ENCODE results near the gene DSE.

The DSE gene

DNA sequence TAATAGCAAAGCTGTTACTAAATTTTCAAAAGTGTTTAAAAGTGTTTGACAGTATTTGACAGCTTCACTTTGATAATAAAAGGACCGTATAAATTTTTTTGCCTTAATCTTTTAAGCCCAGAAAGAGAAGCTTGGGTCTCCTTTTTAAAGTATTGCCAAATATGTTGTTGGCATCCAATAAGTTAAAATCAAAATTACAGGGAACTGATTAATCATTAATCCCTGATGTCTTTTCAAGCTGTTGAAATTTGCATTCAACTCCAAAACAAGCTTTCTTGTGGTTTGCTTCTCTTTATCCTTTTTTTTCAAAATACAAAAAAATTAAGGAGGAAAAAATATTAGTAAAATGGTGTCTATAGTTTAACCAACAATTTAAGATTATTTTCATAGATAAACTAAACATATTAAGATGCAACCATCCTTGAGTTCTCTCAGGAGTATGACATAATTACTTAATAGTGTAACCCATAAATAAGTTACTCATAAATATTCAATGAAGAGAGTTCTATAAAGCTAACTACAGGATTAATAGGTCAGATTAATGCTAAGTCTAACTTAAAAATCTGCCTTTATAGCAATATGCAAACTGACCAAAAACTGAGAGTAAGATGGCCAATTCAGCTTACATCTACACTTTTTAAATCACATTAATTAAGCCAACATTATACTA lies 63.4 kb downstream of the DSE start:
- TF ChIP-seq LEF1 (IDR thresholded peaks at IDR 0.05; ENCODE audit: borderline replicate concordance), result no peak
- no peak for TF ChIP-seq ZNF384 (IDR thresholded peaks at IDR 0.05)
- TF ChIP-seq ELF4 (IDR thresholded peaks at IDR 0.05), result no peak
- ChIA-PET CTCF (no interaction called here), POLR2A (interaction anchor here (0.5 kb wide), 1 partner anchor 154 kb away, joined by 3 read pairs; the partner anchor contains the start of gene TSPYL1)

DNA sequence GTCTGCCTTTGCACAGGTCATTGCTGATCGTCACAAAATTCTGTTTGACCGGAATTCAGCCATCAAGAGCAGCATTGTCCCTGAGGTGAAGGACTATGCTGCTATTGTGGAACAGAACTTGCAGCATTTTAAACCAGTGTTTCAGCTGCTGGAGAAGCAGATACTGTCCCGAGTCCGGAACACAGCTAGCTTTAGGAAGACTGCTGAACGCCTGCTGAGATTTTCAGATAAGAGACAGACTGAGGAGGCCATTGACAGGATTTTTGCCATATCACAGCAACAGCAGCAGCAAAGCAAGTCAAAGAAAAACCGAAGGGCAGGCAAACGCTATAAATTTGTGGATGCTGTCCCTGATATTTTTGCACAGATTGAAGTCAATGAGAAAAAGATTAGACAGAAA lies 65.8 kb downstream of the DSE start:
- CTCF ChIA-PET, result no interaction called here
- no peak for TF ChIP-seq LEF1 (IDR thresholded peaks at IDR 0.05; ENCODE audit: borderline replicate concordance)
- TF ChIP-seq HDGF (IDR thresholded peaks at IDR 0.05; ENCODE audit: borderline replicate concordance), result no peak
- TF ChIP-seq FOXA1 (IDR thresholded peaks at IDR 0.05), result no peak
- TF ChIP-seq TARDBP (IDR thresholded peaks at IDR 0.05), result no peak
- no peak for TF ChIP-seq SP1 (IDR thresholded peaks at IDR 0.05)
- no peak for TF ChIP-seq FOXK2 (IDR thresholded peaks at IDR 0.05)
- no peak for TF ChIP-seq ELF4 (IDR thresholded peaks at IDR 0.05)
- POLR2A ChIA-PET, result no interaction called here
- DNase-seq (ENCODE audit: extremely low spot score), result no peak

More for the DNA sequence above, 63.4 kb downstream of the DSE start:
- DNase-seq (ENCODE audit: extremely low spot score), result no peak

DNA sequence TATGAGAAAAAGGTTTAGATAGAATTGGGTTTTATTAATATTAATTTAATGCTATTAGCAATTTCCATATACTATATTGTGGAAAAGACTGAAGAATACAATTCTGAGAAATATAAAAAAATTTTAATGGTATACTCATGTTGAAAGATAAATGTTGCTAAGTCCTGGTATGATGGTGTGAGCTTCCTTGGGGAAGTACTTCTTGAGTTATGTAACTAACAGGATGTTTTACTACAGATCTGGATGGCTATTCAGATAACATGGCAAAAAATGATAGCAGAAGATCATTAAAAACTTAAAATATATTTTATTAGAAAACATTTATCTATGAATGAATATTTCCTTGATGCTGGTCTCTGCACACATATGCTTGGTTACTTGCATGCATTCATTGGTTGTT lies 66.9 kb downstream of the DSE start:
- no peak for TF ChIP-seq HDGF (IDR thresholded peaks at IDR 0.05; ENCODE audit: borderline replicate concordance)
- TF ChIP-seq ELF4 (IDR thresholded peaks at IDR 0.05), result no peak
- TF ChIP-seq ARNT (IDR thresholded peaks at IDR 0.05), result no peak
- TF ChIP-seq ZNF384 (IDR thresholded peaks at IDR 0.05), result no peak
- no peak for TF ChIP-seq SP1 (IDR thresholded peaks at IDR 0.05)
- TF ChIP-seq BHLHE40 (IDR thresholded peaks at IDR 0.05; ENCODE audit: borderline replicate concordance), result no peak
- TF ChIP-seq FOXK2 (IDR thresholded peaks at IDR 0.05), result no peak
- TF ChIP-seq FOXM1 (IDR thresholded peaks at IDR 0.05; ENCODE audit: borderline replicate concordance), result no peak
- TF ChIP-seq CTBP1 (IDR thresholded peaks at IDR 0.05; ENCODE audit: borderline replicate concordance), result no peak
- TF ChIP-seq SUZ12 (IDR thresholded peaks at IDR 0.05), result no peak
- no peak for TF ChIP-seq LEF1 (IDR thresholded peaks at IDR 0.05; ENCODE audit: borderline replicate concordance)
- ChIA-PET POLR2A (no interaction called here), CTCF (no interaction called here)
- no peak for DNase-seq (ENCODE audit: extremely low spot score)

DNA sequence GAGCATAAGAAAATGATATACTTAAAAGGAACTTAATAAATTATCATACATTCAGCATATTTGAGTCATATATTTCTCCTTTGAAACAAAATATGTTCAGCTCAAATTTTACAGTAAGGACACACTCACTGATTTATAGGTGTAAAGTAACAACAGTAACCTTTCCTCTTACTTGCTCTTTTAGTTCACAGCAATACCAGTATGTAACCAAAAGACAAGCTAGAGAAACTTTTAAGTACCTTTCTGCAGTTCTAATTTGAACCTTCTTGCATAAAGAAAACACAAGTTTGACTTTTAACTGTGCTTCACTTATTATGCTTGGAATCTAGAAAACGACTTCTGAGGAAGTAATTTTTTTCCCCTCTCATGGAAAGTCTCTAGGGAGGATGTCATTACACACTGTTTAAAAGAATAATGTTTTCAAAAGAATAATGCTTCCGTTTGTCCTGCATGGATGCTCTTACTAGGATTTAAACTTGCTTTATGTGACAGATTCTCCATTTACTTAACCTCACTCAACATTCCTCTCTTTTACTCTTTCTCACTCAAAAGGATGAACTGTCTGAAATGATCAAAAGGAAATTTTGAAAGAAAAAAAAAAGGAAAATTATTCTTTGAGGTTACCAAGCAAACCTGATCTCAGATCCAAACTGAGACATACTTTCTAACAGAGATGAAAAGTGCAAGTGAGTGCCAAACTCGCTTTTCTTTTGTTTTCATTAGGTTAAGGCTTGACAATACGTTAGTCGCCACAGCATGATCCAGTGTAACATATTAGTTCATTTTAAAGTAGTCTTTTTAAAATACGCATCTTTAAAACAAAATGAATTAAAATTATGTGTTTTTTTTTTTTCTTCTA lies 68.1 kb downstream of the DSE start:
- ChIA-PET CTCF (no interaction called here), POLR2A (no interaction called here)
- TF ChIP-seq L3MBTL2 (conservative IDR thresholded peaks at IDR 0.05), result no peak
- TF ChIP-seq TARDBP (IDR thresholded peaks at IDR 0.05), result no peak
- TF ChIP-seq ARNT (IDR thresholded peaks at IDR 0.05), result no peak
- TF ChIP-seq SUZ12 (IDR thresholded peaks at IDR 0.05), result no peak
- TF ChIP-seq, protein P1, sequence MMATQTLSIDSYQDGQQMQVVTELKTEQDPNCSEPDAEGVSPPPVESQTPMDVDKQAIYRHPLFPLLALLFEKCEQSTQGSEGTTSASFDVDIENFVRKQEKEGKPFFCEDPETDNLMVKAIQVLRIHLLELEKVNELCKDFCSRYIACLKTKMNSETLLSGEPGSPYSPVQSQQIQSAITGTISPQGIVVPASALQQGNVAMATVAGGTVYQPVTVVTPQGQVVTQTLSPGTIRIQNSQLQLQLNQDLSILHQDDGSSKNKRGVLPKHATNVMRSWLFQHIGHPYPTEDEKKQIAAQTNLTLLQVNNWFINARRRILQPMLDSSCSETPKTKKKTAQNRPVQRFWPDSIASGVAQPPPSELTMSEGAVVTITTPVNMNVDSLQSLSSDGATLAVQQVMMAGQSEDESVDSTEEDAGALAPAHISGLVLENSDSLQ (IDR thresholded peaks at IDR 0.05), result no peak
- no peak for TF ChIP-seq CTBP1 (IDR thresholded peaks at IDR 0.05; ENCODE audit: borderline replicate concordance)
- no peak for TF ChIP-seq FOXK2 (IDR thresholded peaks at IDR 0.05)
- no peak for TF ChIP-seq NFRKB (IDR thresholded peaks at IDR 0.05)
- no peak for TF ChIP-seq FOXA1 (IDR thresholded peaks at IDR 0.05)
- no peak for TF ChIP-seq BHLHE40 (IDR thresholded peaks at IDR 0.05; ENCODE audit: borderline replicate concordance)
- TF ChIP-seq SP1 (IDR thresholded peaks at IDR 0.05), result no peak
- no peak for TF ChIP-seq ZNF384 (IDR thresholded peaks at IDR 0.05)
- TF ChIP-seq HDGF (IDR thresholded peaks at IDR 0.05; ENCODE audit: borderline replicate concordance), result no peak
- TF ChIP-seq LEF1 (IDR thresholded peaks at IDR 0.05; ENCODE audit: borderline replicate concordance), result no peak
- TF ChIP-seq FOXM1 (IDR thresholded peaks at IDR 0.05; ENCODE audit: borderline replicate concordance), result no peak
- DNase-seq (ENCODE audit: extremely low spot score), result no peak

DNA sequence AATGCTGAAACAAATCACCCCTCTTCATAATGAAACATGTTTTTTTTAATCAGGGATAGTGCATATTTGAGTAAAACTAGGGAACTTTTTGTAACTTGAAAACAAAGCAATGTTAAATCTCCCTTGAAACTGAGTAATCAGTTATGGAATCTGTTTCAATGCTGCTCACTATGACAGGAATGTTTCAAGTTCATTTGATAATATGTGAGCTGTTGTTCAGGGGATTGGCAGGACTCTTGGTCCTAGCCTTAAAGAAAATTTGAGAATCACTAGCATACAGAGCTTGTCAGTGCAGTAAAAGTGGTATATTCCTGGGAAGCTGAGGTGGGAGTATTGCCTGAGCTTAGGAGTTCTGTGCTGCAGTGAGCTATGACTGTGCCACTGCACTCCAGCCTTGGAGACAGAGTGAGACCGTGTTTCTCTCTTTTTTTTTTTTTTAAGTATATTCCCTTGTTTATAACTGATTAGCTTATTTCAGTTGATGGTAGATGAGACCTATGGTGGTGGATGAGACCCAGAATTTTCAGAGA lies 68.8 kb downstream of the DSE start:
- ChIA-PET POLR2A (no interaction called here), CTCF (no interaction called here)
- TF ChIP-seq SP1 (IDR thresholded peaks at IDR 0.05), result no peak
- no peak for TF ChIP-seq LEF1 (IDR thresholded peaks at IDR 0.05; ENCODE audit: borderline replicate concordance)
- no peak for TF ChIP-seq SUZ12 (IDR thresholded peaks at IDR 0.05)
- no peak for TF ChIP-seq FOXM1 (IDR thresholded peaks at IDR 0.05; ENCODE audit: borderline replicate concordance)
- DNase-seq (ENCODE audit: extremely low spot score), result no peak

DNA sequence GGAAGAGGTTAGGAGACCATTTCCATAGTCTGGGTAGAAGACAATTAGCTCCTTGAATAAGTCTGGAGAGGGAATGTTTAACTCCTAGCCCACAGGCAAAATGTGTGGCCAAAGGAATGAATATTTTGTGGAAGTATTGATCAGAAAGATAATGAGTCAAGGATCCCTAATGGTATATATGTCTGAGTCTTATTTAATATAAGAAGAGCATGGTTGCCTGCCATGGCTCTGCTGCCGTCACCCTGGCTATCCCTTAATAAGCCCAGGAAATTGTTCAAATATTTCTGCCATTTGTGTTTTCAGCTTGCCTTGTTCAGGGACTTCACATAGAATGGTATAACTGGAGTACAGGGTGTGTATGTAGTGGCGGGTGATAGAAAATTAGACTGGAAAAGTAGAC lies 72.4 kb downstream of the DSE start:
- ChIA-PET CTCF (interaction anchor here (1.4 kb wide), 1 partner anchor 116 kb away, joined by 3 read pairs; no protein-coding TSS in a partner anchor), POLR2A (no interaction called here)
- no peak for DNase-seq (ENCODE audit: extremely low spot score)
- TF ChIP-seq, protein P1 (IDR thresholded peaks at IDR 0.05), result no peak
- no peak for TF ChIP-seq TARDBP (IDR thresholded peaks at IDR 0.05)
- no peak for TF ChIP-seq ZNF384 (IDR thresholded peaks at IDR 0.05)
- TF ChIP-seq FOXM1 (IDR thresholded peaks at IDR 0.05; ENCODE audit: borderline replicate concordance), result no peak
- no peak for TF ChIP-seq L3MBTL2 (conservative IDR thresholded peaks at IDR 0.05)
- TF ChIP-seq BHLHE40 (IDR thresholded peaks at IDR 0.05; ENCODE audit: borderline replicate concordance), result no peak
- TF ChIP-seq SUZ12 (IDR thresholded peaks at IDR 0.05), result no peak
- no peak for TF ChIP-seq HDGF (IDR thresholded peaks at IDR 0.05; ENCODE audit: borderline replicate concordance)
- TF ChIP-seq ARNT (IDR thresholded peaks at IDR 0.05), result no peak
- no peak for TF ChIP-seq LEF1 (IDR thresholded peaks at IDR 0.05; ENCODE audit: borderline replicate concordance)
- TF ChIP-seq FOXK2 (IDR thresholded peaks at IDR 0.05), result no peak
- no peak for TF ChIP-seq ELF4 (IDR thresholded peaks at IDR 0.05)
